Lower leg skin (tissue), 3 donors: Measurements from ENCODE around the gene GRAP2.

ENCODE experiments used
- CTCF ChIP-seq, 3 donors: fragments of 450-650 bp; IDR thresholded peaks; one replicate each; pipeline ENCODE4 v1.5.1; 2016; ENCODE audit warnings: antibody characterized with exemption in 3 of 3, mild to moderate bottlenecking in 3 of 3, moderate library complexity in 2 of 3
- POLR2A ChIP-seq, 2 donors: fragments of 450-650 bp; IDR thresholded peaks; one replicate each; pipeline ENCODE4 v1.6.1; 2016 to 2017; ENCODE audit warnings: antibody characterized with exemption in 2 of 2, mild to moderate bottlenecking in 1 of 2, moderate library complexity in 1 of 2

DNA sequence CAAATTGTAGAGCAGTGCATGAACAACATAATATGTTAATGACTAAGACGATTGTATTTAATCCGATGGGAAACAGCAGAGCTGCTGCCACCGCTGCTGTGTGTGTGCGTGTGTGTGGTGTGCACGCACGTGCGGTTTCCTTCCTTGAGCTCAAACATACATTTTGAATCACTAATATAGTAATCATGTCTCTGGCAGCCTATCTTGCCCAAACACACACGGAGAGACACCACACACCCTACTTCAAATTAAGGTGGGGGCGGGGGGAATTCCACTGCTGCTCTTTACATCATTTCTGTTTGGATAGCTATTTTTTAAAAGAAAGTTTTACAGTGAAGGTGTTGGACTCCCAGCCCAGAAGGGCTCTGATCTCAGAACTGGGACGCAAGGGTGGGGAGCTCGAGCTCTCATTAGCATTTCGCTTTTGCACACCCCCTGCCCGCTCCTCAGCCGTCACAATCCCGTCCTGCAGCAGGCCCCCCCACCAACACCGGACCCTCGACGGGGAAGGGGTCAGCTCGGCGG, 93.2 kb downstream of the GRAP2 start:
- TF ChIP-seq CTCF (IDR thresholded peaks at IDR 0.05) = no peak
- TF ChIP-seq POLR2A (IDR thresholded peaks at IDR 0.05) = no peak
